ENCODE data around the gene IKZF1.

DNA sequence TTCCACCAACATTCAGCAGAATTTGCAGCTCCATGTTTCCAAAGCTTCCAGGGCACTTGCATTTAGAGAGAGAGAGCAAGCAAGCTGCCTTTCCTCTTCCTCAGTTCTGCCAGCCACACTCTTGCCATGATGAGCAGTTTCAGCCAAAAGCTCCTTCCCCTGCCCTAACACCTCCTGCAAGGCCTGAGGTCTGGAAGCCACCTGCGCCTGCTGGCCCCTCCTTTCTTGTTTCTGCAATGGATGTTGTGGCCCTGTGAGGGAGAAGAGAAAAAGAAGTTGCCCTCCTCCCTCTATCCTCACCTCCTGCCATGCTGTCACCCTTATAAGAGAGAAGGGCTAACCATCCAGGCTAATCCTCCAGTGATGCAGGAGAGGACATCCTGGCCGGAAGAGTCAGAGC, 48.7 kb downstream of the IKZF1 start:
- TF ChIP-seq, protein P1, sequence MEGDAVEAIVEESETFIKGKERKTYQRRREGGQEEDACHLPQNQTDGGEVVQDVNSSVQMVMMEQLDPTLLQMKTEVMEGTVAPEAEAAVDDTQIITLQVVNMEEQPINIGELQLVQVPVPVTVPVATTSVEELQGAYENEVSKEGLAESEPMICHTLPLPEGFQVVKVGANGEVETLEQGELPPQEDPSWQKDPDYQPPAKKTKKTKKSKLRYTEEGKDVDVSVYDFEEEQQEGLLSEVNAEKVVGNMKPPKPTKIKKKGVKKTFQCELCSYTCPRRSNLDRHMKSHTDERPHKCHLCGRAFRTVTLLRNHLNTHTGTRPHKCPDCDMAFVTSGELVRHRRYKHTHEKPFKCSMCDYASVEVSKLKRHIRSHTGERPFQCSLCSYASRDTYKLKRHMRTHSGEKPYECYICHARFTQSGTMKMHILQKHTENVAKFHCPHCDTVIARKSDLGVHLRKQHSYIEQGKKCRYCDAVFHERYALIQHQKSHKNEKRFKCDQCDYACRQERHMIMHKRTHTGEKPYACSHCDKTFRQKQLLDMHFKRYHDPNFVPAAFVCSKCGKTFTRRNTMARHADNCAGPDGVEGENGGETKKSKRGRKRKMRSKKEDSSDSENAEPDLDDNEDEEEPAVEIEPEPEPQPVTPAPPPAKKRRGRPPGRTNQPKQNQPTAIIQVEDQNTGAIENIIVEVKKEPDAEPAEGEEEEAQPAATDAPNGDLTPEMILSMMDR (conservative IDR thresholded peaks at IDR 0.05; ENCODE audit: low read depth, low read length), result no peak
- TF ChIP-seq POLR2A (IDR thresholded peaks at IDR 0.05; ENCODE audit: low read depth, low read length) (no peak), RAD21 (IDR thresholded peaks at IDR 0.05; ENCODE audit: low read length) (no peak), MXI1 (IDR thresholded peaks at IDR 0.05; ENCODE audit: borderline replicate concordance, low read depth, low read length) (no peak), CHD1 (IDR thresholded peaks at IDR 0.05; ENCODE audit: low read depth, low read length) (no peak), NFE2L2 (IDR thresholded peaks at IDR 0.05; ENCODE audit: low read depth, low read length) (no peak), MAZ (IDR thresholded peaks at IDR 0.05; ENCODE audit: borderline replicate concordance, low read depth, low read length) (no peak), MAFK (IDR thresholded peaks at IDR 0.05; ENCODE audit: low read depth, low read length) (no peak), FOS (IDR thresholded peaks at IDR 0.05; ENCODE audit: low read depth, low read length) (no peak), SMC3 (IDR thresholded peaks at IDR 0.05; ENCODE audit: low read depth, low read length) (no peak), CEBPB (IDR thresholded peaks at IDR 0.05; ENCODE audit: low read depth, low read length) (no peak)
- TF ChIP-seq, protein P2, sequence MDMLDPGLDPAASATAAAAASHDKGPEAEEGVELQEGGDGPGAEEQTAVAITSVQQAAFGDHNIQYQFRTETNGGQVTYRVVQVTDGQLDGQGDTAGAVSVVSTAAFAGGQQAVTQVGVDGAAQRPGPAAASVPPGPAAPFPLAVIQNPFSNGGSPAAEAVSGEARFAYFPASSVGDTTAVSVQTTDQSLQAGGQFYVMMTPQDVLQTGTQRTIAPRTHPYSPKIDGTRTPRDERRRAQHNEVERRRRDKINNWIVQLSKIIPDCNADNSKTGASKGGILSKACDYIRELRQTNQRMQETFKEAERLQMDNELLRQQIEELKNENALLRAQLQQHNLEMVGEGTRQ (IDR thresholded peaks at IDR 0.05; ENCODE audit: low read depth, low read length), result no peak
- TF ChIP-seq, protein P3, sequence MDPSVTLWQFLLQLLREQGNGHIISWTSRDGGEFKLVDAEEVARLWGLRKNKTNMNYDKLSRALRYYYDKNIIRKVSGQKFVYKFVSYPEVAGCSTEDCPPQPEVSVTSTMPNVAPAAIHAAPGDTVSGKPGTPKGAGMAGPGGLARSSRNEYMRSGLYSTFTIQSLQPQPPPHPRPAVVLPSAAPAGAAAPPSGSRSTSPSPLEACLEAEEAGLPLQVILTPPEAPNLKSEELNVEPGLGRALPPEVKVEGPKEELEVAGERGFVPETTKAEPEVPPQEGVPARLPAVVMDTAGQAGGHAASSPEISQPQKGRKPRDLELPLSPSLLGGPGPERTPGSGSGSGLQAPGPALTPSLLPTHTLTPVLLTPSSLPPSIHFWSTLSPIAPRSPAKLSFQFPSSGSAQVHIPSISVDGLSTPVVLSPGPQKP (IDR thresholded peaks at IDR 0.05; ENCODE audit: borderline replicate concordance, low read depth, low read length), result no peak
